Epithelial cell of proximal tubule (primary cell): ENCODE measurements around the gene LARGE1. TPM values are rescaled to one million over a fixed set of nuclear protein-coding genes. Genes with fewer than 3 reads are reported as not detected.

Experiments
- DNase-seq: peaks from one replicate; pipeline ENCODE4 v3.0.0-alpha.2; 2011; ENCODE audit warnings: low read depth
- H3K4me3 ChIP-seq: 2 replicates; pipeline ENCODE4 v1.5.1; 2011; ENCODE audit warnings: low read depth, mild to moderate bottlenecking, low read length
- CTCF ChIP-seq: conservative IDR thresholded peaks from 2 replicates; pipeline ENCODE4 v1.5.1; 2012; ENCODE audit warnings: low read depth, mild to moderate bottlenecking, low read length
- total RNA-seq: library from RNA; depleted of rRNA; stranded (reverse); fragments of >200 nt; gene quantifications from 2 replicates; pipeline ENCODE4 v1.2.3, GENCODE V29; 2015

LARGE1 gene
- total RNA-seq, 1 donor from 2014 or later, result 18.3 TPM

- DNase-seq, result no peak
- H3K4me3 ChIP-seq, result no peak overlapping the region
- no peak for TF ChIP-seq CTCF
These were observed 578.7 kb downstream of the LARGE1 start for GRCh38 chr22:33341611-33342010.

GRCh38 chr22:33337524-33337923, 582.8 kb downstream of the LARGE1 start:
- no peak for DNase-seq
- TF ChIP-seq CTCF, result no peak
- H3K4me3 ChIP-seq, result no peak overlapping the region

- peak; percentile 90 for DNase-seq
- TF ChIP-seq CTCF, result no peak
- no peak overlapping the region for H3K4me3 ChIP-seq
These were observed 584.5 kb downstream of the LARGE1 start for GRCh38 chr22:33335611-33336279.

GRCh38 chr22:33332538-33332937, 587.7 kb downstream of the LARGE1 start:
- H3K4me3 ChIP-seq, result no peak overlapping the region
- DNase-seq, result no peak
- no peak for TF ChIP-seq CTCF

- no peak overlapping the region for H3K4me3 ChIP-seq
- DNase-seq, result no peak
- TF ChIP-seq CTCF, result no peak
These were observed 589.3 kb downstream of the LARGE1 start for GRCh38 chr22:33331017-33331416.

- H3K4me3 ChIP-seq, result no peak overlapping the region
- DNase-seq, result no peak
- TF ChIP-seq CTCF, result no peak
These were observed 589.7 kb downstream of the LARGE1 start for GRCh38 chr22:33330534-33330933.

GRCh38 chr22:33329398-33329797, 590.9 kb downstream of the LARGE1 start:
- TF ChIP-seq CTCF, result no peak
- no peak for DNase-seq
- no peak overlapping the region for H3K4me3 ChIP-seq
